Left lung (tissue), 10 donors: ENCODE measurements around the gene CBLN3. TPM values are rescaled to one million over a fixed set of nuclear protein-coding genes. Genes with fewer than 3 reads are reported as not detected.

Experiments used
- ATAC-seq: fragments of 200-7000 bp; cut with Tn5 transposase; one replicate; pipeline ENCODE4 v1.9.1; 2020; ENCODE audit warnings: moderate library complexity
- DNase-seq, 4 donors: peaks; one replicate each; pipeline ENCODE4 v3.0.0-alpha.2; 2013 to 2020
- H3K27ac ChIP-seq, 2 donors: fragments of 200-600 bp; sonication (generic) in 1 of 2; one replicate each; pipeline versions ENCODE4 v1.5.0 to v1.8.0; 2020 to 2021
- H3K27me3 ChIP-seq, 2 donors: fragments of 200-600 bp; sonication (generic) in 1 of 2; one replicate each; pipeline versions ENCODE4 v1.5.0 to v1.8.0; 2020 to 2021
- H3K36me3 ChIP-seq, 2 donors: fragments of 200-600 bp; sonication (generic) in 1 of 2; one replicate each; pipeline versions ENCODE4 v1.5.0 to v1.8.0; 2020 to 2021
- H3K4me1 ChIP-seq, 2 donors: fragments of 200-600 bp; one replicate each; pipeline ENCODE4 v1.8.0; 2021
- H3K4me3 ChIP-seq, 2 donors: fragments of 200-600 bp; sonication (generic) in 1 of 2; one replicate each; pipeline versions ENCODE4 v1.5.0 to v1.8.0; 2020 to 2021; ENCODE audit warnings: mild to moderate bottlenecking in 1 of 2
- H3K9me3 ChIP-seq, 2 donors: fragments of 200-600 bp; sonication (generic) in 1 of 2; one replicate each; pipeline versions ENCODE4 v1.5.0 to v1.8.0; 2020 to 2021
- CTCF ChIP-seq, 2 donors: fragments of 200-600 bp; sonication (generic) in 1 of 2; IDR thresholded peaks; one replicate each; pipeline versions ENCODE4 v1.5.0 to v1.8.0; 2021; ENCODE audit warnings: antibody characterized with exemption in 2 of 2
- intact Hi-C, 2 donors: fragments of 100-400 bp; cut with DNase I; formaldehyde crosslinking; loops; one replicate each; pipeline versions ENCODE4 v1.11.2 to v1.14.2; 2022
- polyA plus RNA-seq, 6 donors: library from polyadenylated mRNA; unstranded; fragments of 120-200 nt; gene quantifications; one replicate each; pipeline ENCODE4 v1.2.1, GENCODE V29; 2013; ENCODE audit not compliant: insufficient read length in 6 of 6
- total RNA-seq, 2 donors: library from RNA; stranded (reverse); fragmentation: NEBNext Ultra II Directional; extraction: Animal tissue kit (Norgen Biotek cat#: 25700); gene quantifications; one replicate each; pipeline ENCODE4 v1.2.1, GENCODE V29; 2021
- donor health status: DM: no; HTN: yes; CAD: no.
- donor health status: DM: no; HTN: no; CAD: no.

Gene CBLN3
- total and polyA plus RNA-seq, 8 donors: 2.2 to 6.4 (median 3.8) TPM

- H3K9me3 ChIP-seq: no peaks in the 10 kb centered on the region
- no peaks in the 10 kb centered on the region for H3K36me3 ChIP-seq
- H3K4me1 ChIP-seq: peaks cover 2 to 7% of the 10 kb centered on the region in 2 donors
- no peak overlapping the region for H3K27ac ChIP-seq
- H3K4me3 ChIP-seq: no peak overlapping the region
- DNase-seq (no peak), ATAC-seq (no peak)
- intact Hi-C loops: no loop called here
- TF ChIP-seq CTCF (IDR thresholded peaks at IDR 0.05): no peak
- no peaks in the 10 kb centered on the region for H3K27me3 ChIP-seq
These were observed 42.5 kb downstream of the CBLN3 start for GRCh38 chr14:24387009-24387345.

- TF ChIP-seq CTCF (IDR thresholded peaks at IDR 0.05): no peak
- Histone ChIP-seq H3K27ac (no peak overlapping the region), H3K27me3 (no peaks in the 10 kb centered on the region), H3K4me3 (no peak overlapping the region), H3K4me1 (peaks cover 2 to 7% of the 10 kb centered on the region in 2 donors), H3K36me3 (no peaks in the 10 kb centered on the region), H3K9me3 (no peaks in the 10 kb centered on the region)
- DNase-seq (no peak), ATAC-seq (no peak)
- intact Hi-C loops: no loop called here
These were observed 43.9 kb downstream of the CBLN3 start for GRCh38 chr14:24385524-24385923.

GRCh38 chr14:24384169-24384568 lies 45.3 kb downstream of the CBLN3 start:
- ATAC-seq (no peak), DNase-seq (no peak)
- no peak for TF ChIP-seq CTCF (IDR thresholded peaks at IDR 0.05)
- Histone ChIP-seq H3K4me3 (no peak overlapping the region), H3K27me3 (no peaks in the 10 kb centered on the region), H3K36me3 (no peaks in the 10 kb centered on the region), H3K4me1 (peaks cover under 1 to 2% of the 10 kb centered on the region in 2 donors), H3K9me3 (no peaks in the 10 kb centered on the region), H3K27ac (no peak overlapping the region)
- intact Hi-C loops: no loop called here

GRCh38 chr14:24382064-24382371 lies 47.5 kb downstream of the CBLN3 start:
- no peak overlapping the region for H3K4me3 ChIP-seq
- intact Hi-C loops: no loop called here
- H3K36me3 ChIP-seq: no peaks in the 10 kb centered on the region
- no peak for ATAC-seq
- no peaks in the 10 kb centered on the region for H3K27me3 ChIP-seq
- H3K4me1 ChIP-seq: no peaks in the 10 kb centered on the region
- no peak for TF ChIP-seq CTCF (IDR thresholded peaks at IDR 0.05)
- no peak overlapping the region for H3K27ac ChIP-seq
- H3K9me3 ChIP-seq: no peaks in the 10 kb centered on the region
- DNase-seq: no peak

GRCh38 chr14:24381363-24382063 lies 48.0 kb downstream of the CBLN3 start:
- H3K4me1 ChIP-seq: no peaks in the 10 kb centered on the region
- DNase-seq (no peak), ATAC-seq (no peak)
- H3K27me3 ChIP-seq: no peaks in the 10 kb centered on the region
- no peak overlapping the region for H3K4me3 ChIP-seq
- intact Hi-C loops: no loop called here
- TF ChIP-seq CTCF (IDR thresholded peaks at IDR 0.05): no peak
- H3K36me3 ChIP-seq: no peaks in the 10 kb centered on the region
- no peak overlapping the region for H3K27ac ChIP-seq
- H3K9me3 ChIP-seq: no peaks in the 10 kb centered on the region
